Brain microvascular endothelial cell (primary cell): ENCODE results near the gene ZBTB18.
"Not testable (repeated sequence)": the region's sequence is repeated elsewhere in the genome, so short reads cannot be mapped to it uniquely, and the experiment has no call there.

Experiments
- DNase-seq: peaks from one replicate; pipeline ENCODE4 v3.0.0-alpha.2; 2020
- H3K27ac ChIP-seq: fragments of 250-450 bp; sonication (Bioruptor Pico); 2 replicates; pipeline ENCODE4 v1.5.1; 2020; ENCODE audit warnings: mild to moderate bottlenecking, moderate library complexity
- H3K27me3 ChIP-seq: fragments of 250-450 bp; sonication (Bioruptor Pico); replicated peaks from 2 replicates; pipeline ENCODE4 v1.5.1; 2020; ENCODE audit warnings: mild to moderate bottlenecking
- H3K36me3 ChIP-seq: fragments of 250-450 bp; sonication (Bioruptor Pico); replicated peaks from 2 replicates; pipeline ENCODE4 v1.5.1; 2020; ENCODE audit warnings: mild to moderate bottlenecking
- H3K4me3 ChIP-seq: 2 replicates; pipeline ENCODE4 v1.5.1; 2011; ENCODE audit warnings: low read depth, mild to moderate bottlenecking, control low read depth, low read length, moderate library complexity
- in situ Hi-C: cut with HindIII; loops from 2 replicates; pipeline ENCODE4 v1.10.0; 2017; ENCODE audit warnings: low sequenced_read_pairs, low pct_ligation_motif_present
- TF ChIP-seq, protein P1 (sequence below): IDR thresholded peaks from 2 replicates; pipeline ENCODE4 v1.5.1; 2011; ENCODE audit warnings: low read depth, mild to moderate bottlenecking, moderate library complexity, low read length, control low read depth, inconsistent platforms; ENCODE audit errors: missing control alignments

ZBTB18 gene

DNA sequence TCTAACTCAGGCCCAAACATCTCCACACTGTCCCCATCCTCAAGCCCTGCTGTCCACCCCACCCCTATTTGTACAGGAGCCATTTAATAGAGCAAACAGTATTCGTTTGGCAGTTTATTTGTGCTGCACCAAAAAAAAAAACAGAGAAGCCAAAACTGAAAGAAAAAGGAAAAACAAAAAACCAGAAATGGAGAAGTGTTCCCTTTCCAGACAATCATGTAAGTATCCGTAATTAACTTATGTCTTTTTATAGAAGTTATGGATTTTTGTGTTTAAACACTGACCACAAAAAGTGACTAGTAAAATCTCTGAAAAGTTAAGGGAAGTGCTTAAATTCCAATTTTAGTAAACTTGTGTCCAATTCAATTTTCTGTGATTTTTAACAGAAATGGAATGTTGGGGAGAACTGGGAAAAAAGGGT lies 40.4 kb upstream of the ZBTB18 start:
- DNase-seq, result no peak

DNA sequence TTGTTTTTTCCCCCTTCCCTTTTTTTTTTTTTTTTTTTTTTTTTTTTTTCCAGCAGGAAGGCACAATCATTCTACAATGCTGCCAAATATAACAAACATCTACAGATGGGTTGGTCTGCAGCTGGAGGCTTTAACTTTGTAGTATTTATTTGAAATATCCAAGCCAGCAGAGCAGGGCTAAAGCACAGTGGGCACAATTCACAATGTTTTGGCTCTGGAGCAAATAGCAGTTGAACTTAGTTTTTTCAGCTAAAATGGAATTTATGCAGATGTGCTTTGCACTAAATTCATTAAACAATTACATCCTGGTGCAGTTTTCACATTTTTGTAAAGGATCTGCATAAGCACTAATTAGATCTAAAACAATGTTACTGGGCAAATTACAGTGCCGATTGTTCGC lies 39.8 kb upstream of the ZBTB18 start:
- no peak overlapping the region for H3K4me3 ChIP-seq
- DNase-seq, result no peak
- in situ Hi-C loops, result no loop called here
- TF ChIP-seq, protein P1, sequence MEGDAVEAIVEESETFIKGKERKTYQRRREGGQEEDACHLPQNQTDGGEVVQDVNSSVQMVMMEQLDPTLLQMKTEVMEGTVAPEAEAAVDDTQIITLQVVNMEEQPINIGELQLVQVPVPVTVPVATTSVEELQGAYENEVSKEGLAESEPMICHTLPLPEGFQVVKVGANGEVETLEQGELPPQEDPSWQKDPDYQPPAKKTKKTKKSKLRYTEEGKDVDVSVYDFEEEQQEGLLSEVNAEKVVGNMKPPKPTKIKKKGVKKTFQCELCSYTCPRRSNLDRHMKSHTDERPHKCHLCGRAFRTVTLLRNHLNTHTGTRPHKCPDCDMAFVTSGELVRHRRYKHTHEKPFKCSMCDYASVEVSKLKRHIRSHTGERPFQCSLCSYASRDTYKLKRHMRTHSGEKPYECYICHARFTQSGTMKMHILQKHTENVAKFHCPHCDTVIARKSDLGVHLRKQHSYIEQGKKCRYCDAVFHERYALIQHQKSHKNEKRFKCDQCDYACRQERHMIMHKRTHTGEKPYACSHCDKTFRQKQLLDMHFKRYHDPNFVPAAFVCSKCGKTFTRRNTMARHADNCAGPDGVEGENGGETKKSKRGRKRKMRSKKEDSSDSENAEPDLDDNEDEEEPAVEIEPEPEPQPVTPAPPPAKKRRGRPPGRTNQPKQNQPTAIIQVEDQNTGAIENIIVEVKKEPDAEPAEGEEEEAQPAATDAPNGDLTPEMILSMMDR, result no peak
- H3K36me3 ChIP-seq, result no peaks in the 10 kb centered on the region
- no peak overlapping the region for H3K27ac ChIP-seq
- H3K27me3 ChIP-seq, result no peaks in the 10 kb centered on the region

More for the DNA sequence above, 40.4 kb upstream of the ZBTB18 start:
- in situ Hi-C loops, result no loop called here
- H3K4me3 ChIP-seq, result no peak overlapping the region
- no peak overlapping the region for H3K27ac ChIP-seq
- no peaks in the 10 kb centered on the region for H3K36me3 ChIP-seq
- TF ChIP-seq, protein P1, result no peak
- no peaks in the 10 kb centered on the region for H3K27me3 ChIP-seq

DNA sequence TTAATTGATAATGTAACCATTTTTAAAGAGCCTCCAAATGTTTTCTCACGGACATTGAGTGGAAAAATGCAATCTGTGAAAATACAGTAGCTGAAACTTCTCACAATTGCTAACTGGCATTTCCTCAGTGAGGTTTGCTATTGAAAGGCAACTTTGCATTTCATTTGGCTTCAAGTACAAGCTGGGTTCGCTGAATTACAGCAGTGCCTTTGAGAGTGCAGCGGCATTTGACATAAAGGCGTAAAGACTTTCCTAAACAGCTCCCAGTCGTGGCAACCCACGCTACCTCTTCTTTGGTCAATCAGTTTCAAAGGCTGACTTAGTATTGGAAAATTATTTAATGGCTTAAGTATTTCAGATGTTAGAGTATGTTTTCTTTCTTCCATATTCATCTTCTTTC lies 39.3 kb upstream of the ZBTB18 start:
- Histone ChIP-seq H3K36me3 (no peaks in the 10 kb centered on the region), H3K27ac (no peak overlapping the region), H3K27me3 (no peaks in the 10 kb centered on the region), H3K4me3 (no peak overlapping the region)
- in situ Hi-C loops, result no loop called here
- DNase-seq, result no peak
- TF ChIP-seq, protein P1, result no peak

DNA sequence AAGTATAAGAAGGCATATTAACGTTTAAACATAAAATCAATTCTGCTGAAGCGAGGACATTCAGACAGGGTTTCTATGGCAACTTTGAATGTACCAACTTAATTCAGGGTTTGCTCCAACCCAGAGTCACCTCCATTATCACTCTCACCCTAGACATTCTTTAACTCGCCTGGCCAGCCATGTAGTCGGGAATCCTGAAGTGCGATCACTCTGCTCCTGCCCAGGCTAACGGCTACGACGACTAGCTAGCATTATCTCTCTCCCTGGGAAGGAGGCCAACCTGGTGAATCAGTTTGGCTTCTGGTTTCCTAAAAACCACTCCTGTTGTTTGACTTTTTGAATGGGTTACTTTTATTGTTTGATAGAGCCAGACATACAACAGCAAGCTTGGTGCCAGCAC lies 38.9 kb upstream of the ZBTB18 start:
- in situ Hi-C loops, result no loop called here
- Histone ChIP-seq H3K36me3 (no peaks in the 10 kb centered on the region), H3K4me3 (no peak overlapping the region), H3K27me3 (no peaks in the 10 kb centered on the region), H3K27ac (no peak overlapping the region)
- peak; percentile 85 for DNase-seq
- TF ChIP-seq, protein P1, result no peak

DNA sequence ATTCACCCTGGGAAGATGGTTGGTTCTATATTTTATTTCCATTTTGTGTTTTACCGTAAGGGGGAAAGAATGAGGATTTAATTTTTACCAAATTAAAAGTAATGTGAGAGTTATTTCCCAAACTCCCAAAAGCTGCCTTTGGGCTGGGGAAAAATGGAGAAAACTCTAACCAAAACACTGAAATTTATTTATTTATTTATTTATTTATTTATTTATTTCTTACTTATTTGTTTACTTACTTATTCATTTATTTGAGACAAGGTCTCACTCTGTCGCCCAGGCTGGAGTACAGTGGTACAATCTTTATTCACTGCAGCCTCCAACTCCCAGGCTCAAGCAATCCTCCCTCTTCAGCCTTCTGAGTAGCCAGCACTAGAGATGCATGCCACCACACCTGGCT lies 38.0 kb upstream of the ZBTB18 start:
- no peaks in the 10 kb centered on the region for H3K27me3 ChIP-seq
- H3K4me3 ChIP-seq, result no peak overlapping the region
- no peak overlapping the region for H3K27ac ChIP-seq
- in situ Hi-C loops, result no loop called here
- no peak for DNase-seq
- no peaks in the 10 kb centered on the region for H3K36me3 ChIP-seq
- TF ChIP-seq, protein P1, result no peak

DNA sequence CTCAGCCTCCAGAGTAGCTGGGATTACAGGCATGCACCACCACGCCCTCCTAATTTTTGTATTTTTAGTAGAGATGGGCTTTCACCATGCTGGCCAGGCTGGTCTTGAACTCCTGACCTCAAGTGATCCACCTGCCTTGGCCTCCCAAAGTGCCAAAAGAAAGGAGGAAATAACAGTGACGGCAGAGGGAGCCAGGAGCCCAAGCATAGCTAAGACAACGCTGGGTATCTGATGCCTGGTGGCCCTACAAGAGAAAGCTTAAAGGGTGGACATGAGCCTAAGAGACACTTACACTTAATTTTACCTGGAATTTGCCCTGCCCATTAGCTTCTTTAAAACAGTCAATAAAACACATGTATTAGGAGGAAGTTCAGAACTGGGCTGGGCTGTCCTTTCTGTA lies 36.2 kb upstream of the ZBTB18 start:
- in situ Hi-C loops, DNase-seq, H3K27me3 ChIP-seq, H3K4me3 ChIP-seq, H3K27ac ChIP-seq, H3K36me3 ChIP-seq: not testable (repeated sequence)
